Uterus (tissue), 4 donors: ENCODE measurements around the gene GALNTL6. TPM values are rescaled to one million over a fixed set of nuclear protein-coding genes. Genes with fewer than 3 reads are reported as not detected.

ENCODE experiments used
- DNase-seq, 2 donors: peaks; one replicate each; pipeline ENCODE4 v3.0.0-alpha.2; 2019 to 2020
- H3K27ac ChIP-seq, 2 donors: fragments of 200-600 bp; sonication (generic); 1 replicate in 1 of 2; 2 replicates in 1 of 2; pipeline ENCODE4 v1.5.1; 2016 to 2018
- H3K27me3 ChIP-seq, 2 donors: fragments of 200-600 bp; sonication (generic); one replicate each; pipeline ENCODE4 v1.5.1; 2018 to 2019; ENCODE audit warnings: control low read depth in 1 of 2
- H3K36me3 ChIP-seq, 2 donors: fragments of 200-600 bp; sonication (generic); one replicate each; pipeline ENCODE4 v1.5.1; 2019; ENCODE audit warnings: control low read depth in 1 of 2
- H3K4me1 ChIP-seq, 2 donors: fragments of 200-600 bp; sonication (generic); one replicate each; pipeline ENCODE4 v1.5.1; 2018 to 2019; ENCODE audit warnings: control low read depth in 1 of 2
- H3K4me3 ChIP-seq, 2 donors: fragments of 200-600 bp; sonication (generic); 1 replicate in 1 of 2; 2 replicates in 1 of 2; pipeline ENCODE4 v1.5.1; 2018 to 2019; ENCODE audit warnings: mild to moderate bottlenecking in 1 of 2
- H3K9me3 ChIP-seq, 2 donors: fragments of 200-600 bp; sonication (generic); one replicate each; pipeline ENCODE4 v1.5.1; 2019; ENCODE audit warnings: control low read depth in 1 of 2
- POLR2A ChIP-seq, 2 donors: fragments of 450-650 bp; IDR thresholded peaks; one replicate each; pipeline ENCODE4 v1.6.1; 2016; ENCODE audit warnings: antibody characterized with exemption in 2 of 2, mild to moderate bottlenecking in 1 of 2, moderate library complexity in 1 of 2
- intact Hi-C: fragments of 100-400 bp; cut with DNase I; formaldehyde crosslinking; loops from one replicate; pipeline ENCODE4 v1.15.1; 2023; ENCODE audit warnings: low total_unique reads
- total RNA-seq, 4 donors: library from RNA; depleted of rRNA in 3 of 4; stranded (reverse); fragments of >200 nt in 3 of 4; gene quantifications; one replicate each; pipeline versions ENCODE4 v1.1.0 to v1.2.4, GENCODE V29; 2014 to 2023
- TF ChIP-seq, protein P1 (sequence below), 4 experiments: fragments of 200-600 bp in 2 of 4; fragments of 450-650 bp in 2 of 4; sonication (generic) in 2 of 4; IDR thresholded peaks; one replicate each; pipeline ENCODE4 v1.5.1; 2016 to 2019; ENCODE audit warnings: antibody characterized with exemption in 4 of 4, mild to moderate bottlenecking in 2 of 4, moderate library complexity in 1 of 4
- donor health status: DM: yes; HTN: yes; CAD: no.

The GALNTL6 gene
- total RNA-seq, 4 donors from 2014 or later = 2.6 TPM; not detected in 3

DNA sequence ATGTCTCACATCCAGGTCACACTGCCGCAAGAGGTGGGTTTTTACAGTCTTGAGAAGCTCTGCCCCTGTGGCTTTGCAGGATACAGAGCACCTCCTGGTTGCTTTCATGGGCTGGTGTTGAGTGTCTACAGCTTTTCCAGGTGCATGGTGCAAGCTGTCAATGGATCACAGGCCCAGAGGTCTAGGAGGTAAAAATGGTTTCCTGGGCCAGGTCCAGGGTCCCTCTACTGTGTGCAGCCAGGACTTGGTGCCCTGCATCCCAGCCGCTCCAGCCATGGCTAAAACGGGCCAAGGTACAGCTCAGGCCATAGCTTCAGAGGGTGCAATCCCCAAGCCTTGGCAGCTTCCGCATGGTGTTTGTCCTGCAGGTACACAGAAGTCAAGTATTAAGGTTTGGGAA lies 921.4 kb downstream of the GALNTL6 start:
- no peaks in the 10 kb centered on the region for H3K4me1 ChIP-seq
- intact Hi-C loops = no loop called here
- H3K27me3 ChIP-seq = no peaks in the 10 kb centered on the region
- no peaks in the 10 kb centered on the region for H3K9me3 ChIP-seq
- TF ChIP-seq, protein P1, sequence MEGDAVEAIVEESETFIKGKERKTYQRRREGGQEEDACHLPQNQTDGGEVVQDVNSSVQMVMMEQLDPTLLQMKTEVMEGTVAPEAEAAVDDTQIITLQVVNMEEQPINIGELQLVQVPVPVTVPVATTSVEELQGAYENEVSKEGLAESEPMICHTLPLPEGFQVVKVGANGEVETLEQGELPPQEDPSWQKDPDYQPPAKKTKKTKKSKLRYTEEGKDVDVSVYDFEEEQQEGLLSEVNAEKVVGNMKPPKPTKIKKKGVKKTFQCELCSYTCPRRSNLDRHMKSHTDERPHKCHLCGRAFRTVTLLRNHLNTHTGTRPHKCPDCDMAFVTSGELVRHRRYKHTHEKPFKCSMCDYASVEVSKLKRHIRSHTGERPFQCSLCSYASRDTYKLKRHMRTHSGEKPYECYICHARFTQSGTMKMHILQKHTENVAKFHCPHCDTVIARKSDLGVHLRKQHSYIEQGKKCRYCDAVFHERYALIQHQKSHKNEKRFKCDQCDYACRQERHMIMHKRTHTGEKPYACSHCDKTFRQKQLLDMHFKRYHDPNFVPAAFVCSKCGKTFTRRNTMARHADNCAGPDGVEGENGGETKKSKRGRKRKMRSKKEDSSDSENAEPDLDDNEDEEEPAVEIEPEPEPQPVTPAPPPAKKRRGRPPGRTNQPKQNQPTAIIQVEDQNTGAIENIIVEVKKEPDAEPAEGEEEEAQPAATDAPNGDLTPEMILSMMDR (IDR thresholded peaks at IDR 0.05) = no peak
- TF ChIP-seq POLR2A (IDR thresholded peaks at IDR 0.05) = no peak
- DNase-seq = no peak
- H3K27ac ChIP-seq = no peak overlapping the region
- H3K4me3 ChIP-seq = no peak overlapping the region
- H3K36me3 ChIP-seq = no peaks in the 10 kb centered on the region

DNA sequence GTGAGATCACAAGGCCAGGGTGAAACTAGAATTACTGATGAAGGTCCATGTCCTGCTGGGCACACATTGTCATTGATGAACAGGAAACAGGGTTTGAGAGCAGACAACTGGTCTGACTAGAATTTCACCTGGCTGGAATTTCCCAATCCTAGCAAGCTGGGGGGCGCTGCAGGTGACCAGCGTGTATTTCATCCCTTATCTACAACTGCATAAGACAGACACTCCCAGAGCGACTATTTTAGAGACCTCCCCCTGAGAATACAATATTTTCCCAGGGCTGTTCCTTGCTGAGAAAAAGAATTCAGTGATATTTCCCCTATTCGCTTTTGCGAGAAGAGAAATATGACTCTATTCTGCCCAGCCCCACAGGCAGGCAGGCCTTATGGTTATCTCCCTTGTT lies 922.8 kb downstream of the GALNTL6 start:
- DNase-seq = no peak
- H3K4me1 ChIP-seq = no peaks in the 10 kb centered on the region
- no peak overlapping the region for H3K27ac ChIP-seq
- H3K27me3 ChIP-seq = no peaks in the 10 kb centered on the region
- intact Hi-C loops = no loop called here
- TF ChIP-seq, protein P1 (IDR thresholded peaks at IDR 0.05) = no peak
- no peak for TF ChIP-seq POLR2A (IDR thresholded peaks at IDR 0.05)
- H3K4me3 ChIP-seq = no peak overlapping the region
- H3K9me3 ChIP-seq = no peaks in the 10 kb centered on the region
- H3K36me3 ChIP-seq = no peaks in the 10 kb centered on the region

DNA sequence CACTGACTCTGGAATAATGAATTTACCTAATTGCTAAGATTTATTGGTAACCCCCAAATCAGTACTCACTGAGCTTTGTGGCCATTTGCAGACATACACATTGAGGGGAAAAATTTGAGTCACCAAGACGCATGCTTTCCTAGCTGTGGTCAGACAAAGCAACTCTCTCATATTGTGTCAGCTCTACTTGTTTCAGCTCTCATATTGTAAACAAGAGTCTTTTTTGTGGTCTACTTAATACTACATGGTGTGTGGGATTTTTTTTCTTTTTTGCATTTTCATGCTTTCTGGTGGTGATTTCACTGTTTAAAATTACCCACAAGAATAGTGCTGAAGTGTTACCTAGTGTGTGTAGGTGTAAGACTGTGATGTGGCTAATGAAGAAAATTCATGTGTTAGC lies 927.2 kb downstream of the GALNTL6 start:
- no peak for DNase-seq
- H3K4me1 ChIP-seq = no peaks in the 10 kb centered on the region
- H3K9me3 ChIP-seq = no peaks in the 10 kb centered on the region
- H3K36me3 ChIP-seq = no peaks in the 10 kb centered on the region
- H3K4me3 ChIP-seq = no peak overlapping the region
- no peaks in the 10 kb centered on the region for H3K27me3 ChIP-seq
- H3K27ac ChIP-seq = no peak overlapping the region
- no peak for TF ChIP-seq POLR2A (IDR thresholded peaks at IDR 0.05)
- TF ChIP-seq, protein P1 (IDR thresholded peaks at IDR 0.05) = no peak
- intact Hi-C loops = loop anchor here (2.0 kb wide), 1 partner anchor 28 kb away; no protein-coding TSS in a partner anchor

DNA sequence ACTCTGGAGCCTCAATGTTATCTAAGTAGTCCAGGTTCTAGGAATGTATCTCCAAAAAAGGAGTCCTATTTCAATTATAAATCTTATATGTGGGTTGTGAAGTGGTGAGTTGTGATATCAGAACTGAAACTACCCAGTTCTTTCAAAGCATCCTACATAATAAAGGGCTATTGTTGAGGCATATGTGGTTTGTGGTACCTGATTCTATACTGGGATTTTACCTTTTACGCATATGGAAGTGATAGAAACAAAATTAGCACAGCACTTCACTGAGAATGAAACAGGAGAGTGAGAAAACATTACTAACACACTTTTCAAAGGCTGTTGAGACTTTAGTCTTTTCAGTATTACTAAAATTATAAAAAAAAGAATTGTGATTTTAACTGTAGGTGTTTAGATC lies 937.7 kb downstream of the GALNTL6 start:
- Histone ChIP-seq H3K36me3 (no peaks in the 10 kb centered on the region), H3K4me3 (no peak overlapping the region), H3K27me3 (no peaks in the 10 kb centered on the region), H3K9me3 (no peaks in the 10 kb centered on the region), H3K4me1 (no peaks in the 10 kb centered on the region), H3K27ac (no peak overlapping the region)
- no peak for TF ChIP-seq POLR2A (IDR thresholded peaks at IDR 0.05)
- TF ChIP-seq, protein P1 (IDR thresholded peaks at IDR 0.05) = no peak
- intact Hi-C loops = no loop called here
- DNase-seq = no peak

DNA sequence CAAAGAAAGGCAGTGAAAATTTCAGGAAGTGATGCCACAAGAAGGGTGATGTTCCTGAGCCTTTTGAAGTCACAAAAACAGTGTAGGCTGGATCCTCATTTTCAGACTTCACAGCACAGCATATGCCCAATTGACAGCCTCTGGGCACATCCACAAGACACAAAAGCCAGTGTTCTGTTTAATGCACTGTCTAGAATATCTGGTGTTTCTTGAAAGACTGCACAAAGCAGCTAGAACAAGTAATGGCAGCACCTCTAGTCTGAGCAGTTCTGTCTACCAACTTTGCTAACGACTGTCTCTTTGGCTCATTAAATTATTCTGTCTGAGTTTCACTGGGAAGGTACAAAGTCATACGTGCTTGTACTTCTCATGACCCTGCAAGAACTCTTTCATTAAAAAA lies 938.3 kb downstream of the GALNTL6 start:
- Histone ChIP-seq H3K27me3 (no peaks in the 10 kb centered on the region), H3K4me3 (no peak overlapping the region), H3K27ac (no peak overlapping the region), H3K9me3 (no peaks in the 10 kb centered on the region), H3K4me1 (no peaks in the 10 kb centered on the region), H3K36me3 (no peaks in the 10 kb centered on the region)
- no peak for DNase-seq
- intact Hi-C loops = no loop called here
- TF ChIP-seq, protein P1 (IDR thresholded peaks at IDR 0.05) = no peak
